Dedifferentiated amniotic fluid mesenchymal stem cell (primary cell): ENCODE data around the gene GPAT3.
"Not testable (repeated sequence)": the region's sequence is repeated elsewhere in the genome, so short reads cannot be mapped to it uniquely, and the experiment has no call there.

ENCODE experiments used
- DNase-seq: peaks from one replicate; pipeline ENCODE4 v3.0.0-alpha.2; 2016; ENCODE audit errors: extremely low spot score

GPAT3 gene

GRCh38 chr4:83604321-83604720 lies 68.4 kb downstream of the GPAT3 start:
- no peak for DNase-seq

DNA sequence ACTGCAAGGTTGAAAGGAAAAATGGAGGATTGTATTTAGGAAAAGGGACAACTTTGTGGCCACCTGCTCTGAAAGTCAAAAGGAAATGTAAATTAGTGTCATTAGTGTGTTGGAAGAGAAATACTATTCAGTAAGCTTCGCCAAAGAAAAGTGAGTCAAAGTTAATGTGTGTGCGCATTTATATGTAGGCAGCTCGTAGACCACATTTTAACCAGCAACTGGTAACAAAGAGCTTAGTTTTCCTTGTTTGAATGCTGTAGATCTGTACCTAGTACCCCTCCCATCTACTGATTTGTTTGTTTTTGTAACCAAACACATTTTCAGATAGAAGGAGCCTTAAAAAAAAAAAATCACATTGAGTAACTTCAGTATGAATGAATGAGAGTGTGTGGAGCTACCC lies 69.3 kb downstream of the GPAT3 start:
- no peak for DNase-seq

DNA sequence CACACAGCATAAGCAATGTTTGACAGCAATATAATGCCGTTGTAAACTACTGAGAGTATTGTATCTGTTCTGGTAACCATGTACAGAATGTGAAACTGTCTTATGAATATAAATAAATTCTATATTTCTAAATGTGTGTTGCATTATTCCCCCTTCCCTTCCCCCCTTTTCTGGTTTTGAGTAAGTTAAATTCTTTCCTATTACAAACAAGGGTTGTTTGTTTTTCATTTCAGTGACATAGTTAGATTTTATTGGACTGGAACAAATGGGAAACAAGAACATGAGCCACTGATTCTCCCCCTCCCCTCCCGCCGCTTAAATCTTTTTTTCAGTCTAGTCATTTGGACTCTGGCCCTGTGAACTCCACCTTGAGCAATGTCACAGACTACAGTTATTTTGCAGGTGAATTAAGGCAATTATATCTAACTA lies 69.8 kb downstream of the GPAT3 start:
- DNase-seq, result no peak

- no peak for DNase-seq
Observed at GRCh38 chr4:83606460-83606859, 70.6 kb downstream of the GPAT3 start.

GRCh38 chr4:83606898-83607297 lies 71.0 kb downstream of the GPAT3 start:
- no peak for DNase-seq

DNA sequence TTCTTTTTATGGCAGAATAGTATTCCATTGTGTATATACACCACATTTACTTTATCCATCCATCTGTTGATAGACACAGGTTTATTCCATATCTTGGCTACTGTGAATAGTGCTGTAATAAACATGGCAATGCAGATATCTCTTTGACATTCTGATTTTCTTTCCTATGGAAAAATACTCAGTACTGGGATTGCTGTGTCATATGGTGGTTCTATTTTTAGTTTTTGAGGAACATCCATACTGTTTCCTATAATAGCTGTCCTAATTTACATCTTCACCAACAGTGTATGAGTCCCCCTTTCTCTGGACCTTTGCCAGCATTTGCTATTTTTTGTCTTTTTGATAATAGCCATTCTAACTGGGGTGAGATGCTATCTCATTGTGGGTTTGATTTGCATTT lies 73.5 kb downstream of the GPAT3 start:
- no peak for DNase-seq

DNA sequence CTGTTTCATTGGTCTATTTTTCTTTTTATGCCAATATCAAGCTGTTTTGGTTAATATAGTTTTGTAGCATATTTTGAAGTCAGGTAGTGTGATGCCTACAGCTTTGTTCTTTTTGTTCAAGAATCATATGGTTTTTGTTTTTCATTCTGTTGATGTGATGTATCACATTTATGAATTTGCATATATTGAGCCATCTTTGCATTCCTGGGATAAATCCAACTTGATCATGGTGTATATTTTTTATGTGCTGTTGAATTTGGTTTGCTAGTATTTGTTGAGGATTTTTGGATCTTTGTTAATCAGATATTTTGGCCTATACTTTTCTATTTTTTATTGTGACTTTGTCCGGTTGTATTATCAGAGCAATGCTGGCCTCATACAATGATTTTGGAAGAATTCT lies 74.8 kb downstream of the GPAT3 start:
- no peak for DNase-seq

DNA sequence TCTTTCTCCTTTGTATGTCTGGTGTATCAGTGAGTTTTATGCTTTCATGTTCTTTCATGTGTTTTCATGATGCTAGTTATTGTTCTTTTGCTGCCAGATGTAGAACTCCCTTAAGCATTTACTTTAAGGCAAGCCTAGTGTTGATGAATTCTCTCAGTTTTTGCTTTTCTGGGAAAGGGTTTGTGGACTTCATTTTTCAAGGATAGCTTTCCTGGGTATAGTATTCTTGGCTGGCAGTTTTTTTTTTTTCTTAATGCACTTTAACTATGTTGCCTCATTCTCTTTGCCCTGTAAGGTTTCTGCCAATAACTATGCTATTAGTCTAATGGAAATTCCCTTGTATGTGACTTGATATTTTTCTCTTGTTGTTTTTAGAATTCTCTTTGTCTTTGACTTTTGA lies 77.1 kb downstream of the GPAT3 start:
- DNase-seq, result no peak

GRCh38 chr4:83613994-83614393 lies 78.1 kb downstream of the GPAT3 start:
- no peak for DNase-seq

- DNase-seq, result no peak
Observed at GRCh38 chr4:83616252-83616651, 80.3 kb downstream of the GPAT3 start.

DNA sequence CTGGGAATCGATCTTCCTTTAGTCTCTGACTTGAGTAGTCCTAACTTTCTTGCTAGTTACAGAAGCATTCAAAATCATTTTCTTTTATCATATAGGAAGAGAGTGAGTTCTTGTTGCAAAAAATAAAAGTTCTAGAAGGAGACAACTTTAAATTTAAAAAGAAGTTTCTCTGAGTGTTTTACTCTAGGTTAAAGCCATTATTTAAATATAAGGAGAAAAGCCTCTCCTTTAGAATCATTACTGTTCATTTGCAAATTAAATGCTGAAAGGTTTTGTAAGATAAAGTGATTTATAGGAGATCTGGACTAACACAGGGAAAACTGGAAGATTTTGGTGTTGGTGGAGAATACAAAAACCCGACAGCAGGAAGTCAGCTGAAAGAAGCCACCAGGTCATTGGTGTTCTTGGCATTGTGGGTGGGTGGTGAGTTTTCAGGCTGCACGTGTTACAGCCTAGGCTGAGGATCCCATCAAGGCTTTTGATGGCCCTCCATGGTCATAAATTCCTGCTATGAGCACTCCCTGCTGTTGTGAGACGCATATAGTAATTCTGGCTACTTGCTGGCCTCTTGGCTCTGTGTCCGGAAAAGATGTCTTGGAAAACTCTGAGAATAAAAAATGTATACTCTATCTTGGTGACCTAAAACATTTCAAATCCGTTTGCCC lies 81.6 kb downstream of the GPAT3 start:
- DNase-seq, result no peak

- DNase-seq, result peak; percentile 47
Observed at GRCh38 chr4:83618431-83618830, 82.5 kb downstream of the GPAT3 start.

GRCh38 chr4:83618991-83619645 lies 83.2 kb downstream of the GPAT3 start:
- no peak for DNase-seq

- DNase-seq, result not testable (repeated sequence)
Observed at GRCh38 chr4:83622127-83622526, 86.2 kb downstream of the GPAT3 start.

DNA sequence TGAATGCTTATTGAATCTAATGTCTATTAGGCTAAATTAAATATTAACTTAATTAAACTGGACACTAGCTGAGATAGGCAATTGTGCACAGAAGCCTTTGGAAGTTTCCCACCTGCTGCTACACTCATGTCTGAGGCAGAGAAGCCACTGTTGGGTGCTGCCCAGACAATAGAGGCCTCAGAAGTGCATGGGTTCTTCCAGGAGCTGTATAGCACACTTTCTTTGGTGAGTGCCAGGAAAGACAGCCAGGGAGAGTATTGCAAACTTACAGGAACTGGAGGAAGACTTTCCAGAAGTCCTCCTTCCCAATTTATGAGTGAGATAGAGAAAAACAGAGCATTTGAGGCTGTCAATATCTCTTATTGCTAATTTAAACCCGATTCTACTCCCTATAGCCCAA lies 89.9 kb downstream of the GPAT3 start:
- no peak for DNase-seq

GRCh38 chr4:83626245-83626836 lies 90.4 kb downstream of the GPAT3 start:
- no peak for DNase-seq

DNA sequence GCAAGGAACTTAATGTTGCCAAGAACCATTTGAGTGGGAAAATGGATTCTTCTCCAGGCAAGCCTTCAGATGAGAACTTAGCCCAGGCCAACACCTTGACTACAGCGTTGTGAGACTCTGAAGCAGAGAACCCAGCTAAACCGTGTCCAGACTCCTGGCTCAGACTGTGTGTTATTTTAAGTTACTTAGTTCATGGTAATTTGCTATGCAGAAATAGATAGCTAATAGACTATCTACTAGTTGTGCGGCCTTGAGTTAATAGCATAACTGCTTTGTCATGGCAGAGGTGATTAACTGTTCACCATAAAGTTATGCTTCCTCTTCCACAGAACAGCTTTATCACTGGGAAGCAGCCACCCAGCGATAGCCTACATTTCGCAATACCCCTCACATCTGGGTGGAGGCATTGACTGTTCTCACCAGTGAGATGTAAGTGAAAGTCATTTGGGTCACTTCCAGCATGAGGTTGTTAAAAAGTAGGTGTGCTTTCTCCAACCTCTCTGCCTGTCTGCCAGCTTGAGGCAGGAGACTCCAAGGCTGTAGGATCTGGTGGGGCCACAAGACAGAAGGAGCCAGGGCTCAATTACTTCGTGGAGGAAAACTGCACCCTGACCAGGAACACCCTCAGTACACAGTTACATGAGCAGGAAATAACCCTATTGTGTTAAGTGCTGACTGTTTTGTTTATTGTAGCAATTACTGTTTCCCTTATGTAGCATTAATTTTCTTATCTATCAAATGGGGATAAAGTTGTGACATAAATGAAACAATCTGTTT lies 94.2 kb downstream of the GPAT3 start:
- DNase-seq, result no peak

DNA sequence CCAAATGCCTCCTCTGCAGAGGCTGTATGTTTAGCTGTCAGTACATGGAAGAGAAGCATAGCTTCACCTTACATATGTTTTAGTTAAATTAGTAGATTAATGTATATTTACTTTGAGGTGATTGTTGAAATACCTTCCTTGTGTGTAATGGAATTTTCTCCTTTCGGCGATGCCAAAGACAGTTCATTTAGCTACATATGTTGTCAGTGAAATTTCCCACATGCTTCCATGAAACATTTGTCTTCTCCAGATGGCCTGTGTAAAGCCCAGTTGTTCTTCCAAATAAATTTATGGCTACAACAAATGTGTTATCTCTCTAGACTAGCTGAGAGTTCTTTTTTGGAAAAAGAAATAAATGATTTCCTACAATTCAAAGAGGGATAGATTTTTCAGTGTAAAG lies 95.2 kb downstream of the GPAT3 start:
- no peak for DNase-seq

DNA sequence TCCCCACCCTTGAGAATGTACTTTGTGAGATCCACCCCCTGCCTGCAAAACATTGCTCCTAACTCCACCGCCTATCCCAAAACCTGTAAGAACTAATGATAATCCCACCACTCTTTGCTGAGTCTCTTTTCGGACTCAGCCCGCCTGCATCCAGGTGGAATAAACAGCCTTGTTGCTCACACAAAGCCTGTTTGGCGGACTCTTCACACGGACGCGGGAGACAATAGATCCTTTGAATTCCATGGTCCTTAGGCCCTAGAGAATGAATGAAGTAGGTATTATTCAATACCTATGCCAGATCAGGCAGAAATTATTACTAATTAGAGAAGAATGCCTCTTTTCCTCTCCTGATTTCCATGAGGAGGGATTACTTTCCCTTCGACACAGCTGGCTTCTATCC lies 101.0 kb downstream of the GPAT3 start:
- DNase-seq, result no peak

GRCh38 chr4:83639849-83640493 lies 104.1 kb downstream of the GPAT3 start:
- peak; percentile 88 for DNase-seq

DNA sequence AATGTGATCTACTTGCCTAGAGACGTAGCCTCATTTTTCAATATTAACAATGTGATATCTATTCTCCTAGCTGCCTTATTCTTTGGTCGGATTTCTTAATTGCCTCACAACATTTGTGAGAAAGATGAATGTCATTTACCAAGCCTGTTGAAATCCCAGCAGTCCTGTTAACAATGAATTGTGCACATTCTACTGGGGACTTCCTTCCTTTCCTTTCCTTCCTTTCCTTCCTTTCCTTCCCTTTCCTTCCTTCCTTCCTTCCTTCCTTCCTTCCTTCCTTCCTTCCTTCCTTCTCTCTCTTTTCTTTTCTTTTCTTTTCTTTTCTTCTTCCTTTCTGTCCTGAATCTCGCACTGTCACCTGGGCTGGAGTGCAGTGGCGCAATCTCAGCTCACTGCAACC lies 107.1 kb downstream of the GPAT3 start:
- no peak for DNase-seq
